GM18519 (cell line): ENCODE data around the gene DIP2A.

ENCODE experiments used
- ATAC-seq: cut with Tn5 transposase; IDR thresholded peaks from one replicate; pipeline ENCODE4 v1.9.1; 2021; ENCODE audit warnings: mild to moderate bottlenecking, moderate library complexity; ENCODE audit not compliant: unreplicated experiment, low FRiP score

DIP2A gene

GRCh38 chr21:46458315-46459023 is at the start of gene DIP2A:
Gene DIP2A (plus strand): TSS chr21:46458891. CDS start chr21:46459132, 241 bp downstream.
- ATAC-seq: peak; percentile 88

GRCh38 chr21:46409641-46410406 is 48.9 kb upstream of the DIP2A start:
- ATAC-seq: no peak

DNA sequence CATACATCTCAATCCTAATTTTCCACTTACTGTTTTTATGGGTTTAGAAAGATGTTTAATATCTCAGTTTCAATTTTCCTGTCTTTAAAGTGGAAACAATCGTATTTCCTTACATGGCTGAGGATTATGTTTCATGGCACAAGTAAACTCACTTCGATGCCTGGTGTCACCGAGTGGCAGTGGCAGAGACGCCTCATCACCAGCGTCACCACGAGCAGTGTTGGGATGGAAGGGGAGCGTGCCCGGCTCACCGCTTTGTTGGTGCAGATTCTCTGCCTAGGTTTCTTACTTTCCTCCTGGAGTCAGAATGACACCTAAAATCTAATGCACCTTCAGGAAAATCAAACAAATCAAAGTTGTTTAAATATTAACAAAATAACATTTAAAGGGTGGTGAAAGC is 48.2 kb upstream of the DIP2A start:
- no peak for ATAC-seq

GRCh38 chr21:46411236-46411635 is 47.5 kb upstream of the DIP2A start:
- ATAC-seq: no peak

- no peak for ATAC-seq
Measured at GRCh38 chr21:46411691-46412090, 47.0 kb upstream of the DIP2A start.

GRCh38 chr21:46412521-46413364 is 45.9 kb upstream of the DIP2A start:
- no peak for ATAC-seq

DNA sequence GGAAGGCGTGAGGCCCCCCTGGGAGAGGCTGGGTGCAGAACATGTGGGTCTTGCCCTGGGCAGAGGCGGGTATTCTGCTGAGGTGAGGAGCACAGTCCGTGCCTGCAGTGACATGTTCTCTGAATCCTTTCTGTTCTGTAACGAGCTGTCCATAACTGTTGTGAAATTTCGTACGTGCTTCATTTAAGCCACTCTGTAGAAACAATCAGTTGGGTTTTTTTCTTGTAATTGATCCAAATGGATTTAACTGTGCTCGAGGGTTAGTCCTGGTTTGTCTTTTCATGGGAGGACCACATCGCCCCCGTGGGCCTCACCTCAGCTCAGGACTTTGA is 45.4 kb upstream of the DIP2A start:
- no peak for ATAC-seq

DNA sequence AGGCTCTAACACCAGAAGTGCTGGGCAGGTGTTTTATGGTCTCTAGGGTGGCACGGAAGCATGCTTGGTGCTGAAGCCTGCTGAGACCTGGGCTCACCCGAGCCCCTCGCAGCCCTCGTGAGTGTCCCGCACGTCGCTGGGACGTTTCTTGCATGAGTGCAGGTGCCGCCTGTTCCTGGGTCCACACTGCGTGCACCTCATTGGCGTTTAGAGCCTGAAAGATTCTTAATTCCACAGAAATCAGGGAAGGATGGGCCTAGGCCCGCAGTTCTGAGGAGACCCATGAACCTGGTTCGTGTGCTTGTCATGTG is 43.8 kb upstream of the DIP2A start:
- no peak for ATAC-seq

- ATAC-seq: no peak
Measured at GRCh38 chr21:46416551-46416950, 42.1 kb upstream of the DIP2A start.

- ATAC-seq: no peak
Measured at GRCh38 chr21:46418265-46418946, 40.3 kb upstream of the DIP2A start.

DNA sequence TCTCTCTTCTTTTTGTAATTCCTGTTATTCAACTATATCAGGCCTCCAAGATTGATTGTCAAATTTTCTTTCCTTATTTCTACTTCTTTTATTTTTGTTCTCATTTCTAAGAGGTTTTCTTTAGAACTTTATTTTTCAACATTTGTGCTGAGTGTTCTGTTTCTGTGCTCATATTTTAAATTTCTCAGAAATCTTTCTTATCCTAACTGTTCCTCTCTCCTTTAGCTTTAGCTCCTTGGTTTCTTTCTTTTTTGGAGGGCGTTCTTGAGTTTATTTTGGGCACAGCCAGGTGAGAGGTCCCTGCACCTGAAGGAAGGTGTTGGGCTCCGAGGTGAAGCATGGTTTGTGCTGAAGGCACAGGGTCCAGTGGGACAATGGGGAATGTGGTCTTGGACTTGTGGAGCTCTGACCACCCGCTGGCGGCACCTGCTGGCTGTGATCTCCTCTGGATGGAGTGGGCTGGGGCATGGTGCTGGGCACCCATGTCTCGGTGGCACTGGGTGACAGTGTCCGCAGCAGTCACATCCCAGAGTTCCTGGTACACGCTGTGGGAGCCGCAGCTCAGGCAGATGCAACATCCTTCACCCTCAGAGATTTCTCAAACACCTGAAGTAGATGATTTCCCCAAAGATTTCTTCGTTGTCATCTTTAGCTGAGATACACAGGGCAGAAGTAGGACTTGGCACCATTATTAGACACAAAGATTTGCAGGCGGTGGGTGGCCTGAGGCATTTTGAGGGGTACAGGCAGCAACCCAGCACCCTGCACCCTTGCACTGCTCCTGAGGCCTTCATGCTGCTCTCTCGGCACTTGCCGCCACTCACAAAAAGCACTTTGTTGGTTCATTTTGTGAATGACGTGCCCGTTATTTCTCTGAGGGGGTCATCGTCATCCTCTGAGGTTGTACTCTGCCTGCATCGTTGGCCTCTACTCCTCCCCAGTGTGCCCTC is 38.2 kb upstream of the DIP2A start:
- ATAC-seq: no peak

GRCh38 chr21:46421191-46421750 is 37.4 kb upstream of the DIP2A start:
- ATAC-seq: no peak

GRCh38 chr21:46421756-46422555 is 36.7 kb upstream of the DIP2A start:
- no peak for ATAC-seq

GRCh38 chr21:46422636-46423241 is 36.0 kb upstream of the DIP2A start:
- ATAC-seq: no peak

GRCh38 chr21:46423546-46424038 is 35.1 kb upstream of the DIP2A start:
- ATAC-seq: no peak

DNA sequence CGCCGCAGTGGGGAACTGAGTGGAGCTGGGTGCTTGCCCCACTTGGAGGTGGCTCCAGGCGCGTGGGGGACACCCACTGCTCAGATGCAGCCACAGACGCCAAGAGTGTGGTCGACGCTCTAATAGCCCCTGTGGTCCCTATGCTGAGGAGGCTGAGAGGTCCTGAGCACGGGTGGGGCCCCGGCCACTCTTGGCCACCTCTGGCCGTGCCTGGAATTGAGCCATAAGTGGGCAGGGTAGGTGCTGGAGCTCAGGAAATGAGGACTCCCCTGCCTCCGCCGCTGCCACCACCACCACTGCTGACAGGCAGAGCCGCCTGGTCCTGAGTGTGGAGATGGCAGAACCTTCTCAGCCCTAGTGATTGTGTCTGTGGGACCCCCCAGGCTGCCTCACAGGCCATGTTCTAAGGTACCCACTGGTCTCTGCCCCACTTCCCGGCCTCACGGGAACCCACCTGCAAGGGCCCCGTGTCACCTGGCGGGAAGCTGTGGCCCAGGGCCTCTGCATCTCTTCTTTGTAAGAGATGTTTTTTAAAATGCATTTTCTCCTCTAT is 34.6 kb upstream of the DIP2A start:
- ATAC-seq: no peak

GRCh38 chr21:46424621-46425020 is 34.1 kb upstream of the DIP2A start:
- ATAC-seq: no peak

DNA sequence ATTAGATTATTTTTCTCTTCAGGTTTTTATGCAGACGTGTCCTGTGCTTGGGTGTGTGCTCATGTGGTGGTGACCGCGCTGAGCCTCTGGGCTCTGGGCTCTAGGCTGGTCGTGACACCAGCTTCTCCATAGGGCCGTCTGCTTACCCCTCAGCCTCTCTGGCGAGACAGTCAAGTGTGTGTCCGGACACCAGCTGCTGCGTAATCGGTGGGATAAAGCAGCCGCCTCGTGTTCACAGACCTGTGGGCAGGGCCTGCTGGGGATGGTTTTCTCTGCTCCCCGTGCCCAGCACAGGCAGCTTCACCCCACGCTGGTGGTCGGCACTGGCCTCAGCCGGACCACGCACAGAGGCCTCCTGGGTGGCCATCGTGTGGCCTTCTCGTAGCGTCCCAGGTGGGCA is 33.6 kb upstream of the DIP2A start:
- ATAC-seq: no peak
